ENCODE results near the gene PPP4R3A. TPM values are rescaled to one million over a fixed set of nuclear protein-coding genes. Genes with fewer than 3 reads are reported as not detected.

The PPP4R3A gene
- total RNA-seq, 1 experiment from 2014 or later = 74.4 TPM

DNA sequence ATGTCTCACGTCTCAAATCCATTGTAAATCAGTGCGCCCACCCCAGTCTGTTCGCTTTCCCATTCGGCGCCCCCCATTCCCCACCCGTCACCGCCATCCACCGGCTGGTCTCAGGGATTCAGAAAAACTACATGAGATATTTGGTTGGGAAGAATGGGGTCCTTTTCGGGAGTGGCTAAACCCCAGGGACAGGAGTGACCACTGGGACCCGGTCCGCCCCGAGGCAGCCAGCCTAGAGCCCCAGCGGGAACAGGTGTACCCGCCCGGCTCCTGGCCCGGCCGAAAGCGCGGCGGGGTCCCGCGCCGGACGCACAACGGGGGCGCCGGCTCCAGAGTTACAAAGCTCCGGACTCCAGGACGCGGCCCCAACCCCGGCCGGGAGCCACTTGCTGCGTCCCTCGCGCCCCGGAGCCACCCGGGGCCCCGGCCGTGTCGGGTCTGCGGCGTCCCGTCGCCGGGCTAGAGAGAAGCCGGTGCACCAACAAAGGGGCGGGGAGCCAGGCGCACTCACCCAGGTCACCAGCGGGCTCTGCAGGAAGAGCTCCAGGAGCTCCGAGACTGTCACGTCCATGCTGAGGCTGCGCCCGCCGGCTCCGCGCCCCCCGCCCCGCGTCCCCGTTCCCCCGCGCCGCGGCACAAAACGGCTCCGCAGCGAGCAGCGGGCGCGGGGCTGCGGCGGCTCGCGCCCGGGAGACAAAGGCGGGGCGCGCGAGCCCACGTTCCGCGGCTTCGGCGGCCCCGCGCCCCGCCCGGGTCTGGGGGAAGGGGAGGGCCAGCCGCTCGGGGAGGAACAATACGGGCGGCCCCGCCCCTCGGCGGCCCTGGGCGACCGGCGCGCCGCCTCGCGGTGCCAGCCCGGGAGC lies 92.8 kb downstream of the PPP4R3A start, which contains the start of gene CCDC88C:
Gene CCDC88C, minus strand, starts transcription at position 701 of the 863 bp plus-strand sequence. Its CDS starts 130 bp downstream, at position 571.
- Histone ChIP-seq H3K4me2 (ENCODE audit: low read length) (peak within 1 kb of the TSS; percentile 87), H3K36me3 (ENCODE audit: low read depth, low read length) (0 out of 2 replicates have a peak, but pooled peaks cover 4% of the 10 kb centered on the region), H4K20me1 (ENCODE audit: low read length) (no peaks in the 10 kb centered on the region), H3K9me3 (ENCODE audit: low read length) (no peaks in the 10 kb centered on the region), H3K27me3 (ENCODE audit: low read length) (no peaks in the 10 kb centered on the region), H3K9me2 (replicated peaks; ENCODE audit: low read length) (no peaks in the 10 kb centered on the region), H3F3A (ENCODE audit: low read length, unreplicated experiment) (no peaks in the 10 kb centered on the region), H3K79me2 (ENCODE audit: low read length) (peaks cover 47% of the 10 kb centered on the region), H3K4me3 (ENCODE audit: low read length) (peak within 1 kb of the TSS; percentile 85), H3K9ac (ENCODE audit: low read length) (peak within 1 kb of the TSS; percentile 61), H2AFZ (ENCODE audit: low read length) (peak within 1 kb of the TSS; percentile 79), H3K27ac (ENCODE audit: low read length) (peak within 1 kb of the TSS; percentile 42), H3K4me1 (ENCODE audit: insufficient read depth, low read length) (peaks cover 17% of the 10 kb centered on the region)
- peak; percentile 64 for ATAC-seq
- no TSS peak for BruUV-seq (replicated peaks)
- POLR2A ChIA-PET (ENCODE audit: unreplicated experiment) = interaction anchor here (0.6 kb wide), 1 partner anchor 22 kb away, joined by 4 read pairs; no protein-coding TSS in a partner anchor
- TF ChIP-seq, protein P1, sequence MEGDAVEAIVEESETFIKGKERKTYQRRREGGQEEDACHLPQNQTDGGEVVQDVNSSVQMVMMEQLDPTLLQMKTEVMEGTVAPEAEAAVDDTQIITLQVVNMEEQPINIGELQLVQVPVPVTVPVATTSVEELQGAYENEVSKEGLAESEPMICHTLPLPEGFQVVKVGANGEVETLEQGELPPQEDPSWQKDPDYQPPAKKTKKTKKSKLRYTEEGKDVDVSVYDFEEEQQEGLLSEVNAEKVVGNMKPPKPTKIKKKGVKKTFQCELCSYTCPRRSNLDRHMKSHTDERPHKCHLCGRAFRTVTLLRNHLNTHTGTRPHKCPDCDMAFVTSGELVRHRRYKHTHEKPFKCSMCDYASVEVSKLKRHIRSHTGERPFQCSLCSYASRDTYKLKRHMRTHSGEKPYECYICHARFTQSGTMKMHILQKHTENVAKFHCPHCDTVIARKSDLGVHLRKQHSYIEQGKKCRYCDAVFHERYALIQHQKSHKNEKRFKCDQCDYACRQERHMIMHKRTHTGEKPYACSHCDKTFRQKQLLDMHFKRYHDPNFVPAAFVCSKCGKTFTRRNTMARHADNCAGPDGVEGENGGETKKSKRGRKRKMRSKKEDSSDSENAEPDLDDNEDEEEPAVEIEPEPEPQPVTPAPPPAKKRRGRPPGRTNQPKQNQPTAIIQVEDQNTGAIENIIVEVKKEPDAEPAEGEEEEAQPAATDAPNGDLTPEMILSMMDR (conservative IDR thresholded peaks at IDR 0.05; ENCODE audit: low read depth, low read length) = 0 out of 2 replicates have a peak, but pooled peaks have one; percentile 10
- no peak for TF ChIP-seq EZH2phosphoT487 (IDR thresholded peaks at IDR 0.05; ENCODE audit: borderline replicate concordance, low read length)
- TF ChIP-seq EZH2 (IDR thresholded peaks at IDR 0.05; ENCODE audit: low read length, unreplicated experiment) = no peak
- intact Hi-C loops (cut with micrococcal nuclease) = no loop called here
- CTCF ChIA-PET = interaction anchor here (0.6 to 1.1 kb wide), 3 partner anchors 39 to 97 kb away, joined by 3 to 11 read pairs (median 3); no protein-coding TSS in a partner anchor
- peak; percentile 68 for DNase-seq

DNA sequence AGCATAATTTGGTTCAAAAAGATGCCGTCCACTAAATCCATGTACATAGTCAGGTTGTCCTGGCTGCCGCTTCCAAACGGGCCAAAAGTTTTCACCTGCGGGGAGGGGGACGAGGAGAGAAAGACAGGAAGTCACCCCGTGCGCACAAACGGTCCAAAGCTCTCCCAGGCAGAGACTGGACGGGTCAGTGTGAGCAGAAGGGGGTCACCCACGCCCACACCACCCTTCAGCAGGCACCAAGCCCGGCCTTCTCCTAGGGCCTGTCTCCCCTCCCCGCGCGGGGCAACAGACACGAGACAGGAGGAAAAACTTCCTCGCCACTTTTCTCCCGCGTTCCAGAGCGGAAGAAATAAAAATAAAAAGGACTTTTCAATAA lies 93.4 kb downstream of the PPP4R3A start:
- intact Hi-C loops (cut with micrococcal nuclease) = loop anchor here (1.0 kb wide), 1 partner anchor 38 kb away; no protein-coding TSS in a partner anchor
- Histone ChIP-seq H3K79me2 (ENCODE audit: low read length) (peaks cover 51% of the 10 kb centered on the region), H3K9ac (ENCODE audit: low read length) (peak overlapping the region; percentile 61), H4K20me1 (ENCODE audit: low read length) (no peaks in the 10 kb centered on the region), H2AFZ (ENCODE audit: low read length) (peak overlapping the region; percentile 72), H3K9me2 (replicated peaks; ENCODE audit: low read length) (no peaks in the 10 kb centered on the region), H3K4me3 (ENCODE audit: low read length) (peak overlapping the region; percentile 85), H3K9me3 (ENCODE audit: low read length) (no peaks in the 10 kb centered on the region), H3K36me3 (ENCODE audit: low read depth, low read length) (0 out of 2 replicates have a peak, but pooled peaks cover 4% of the 10 kb centered on the region), H3K27me3 (ENCODE audit: low read length) (no peaks in the 10 kb centered on the region), H3F3A (ENCODE audit: low read length, unreplicated experiment) (no peaks in the 10 kb centered on the region), H3K4me1 (ENCODE audit: insufficient read depth, low read length) (peaks cover 17% of the 10 kb centered on the region), H3K4me2 (ENCODE audit: low read length) (peak overlapping the region; percentile 87), H3K27ac (ENCODE audit: low read length) (peak overlapping the region; percentile 42)
- POLR2A ChIA-PET (ENCODE audit: unreplicated experiment) = no interaction called here
- CTCF ChIA-PET = interaction anchor here (0.6 kb wide), 1 partner anchor 39 kb away, joined by 3 read pairs; no protein-coding TSS in a partner anchor
- ATAC-seq (peak; percentile 6), DNase-seq (peak; percentile 28)
- TF ChIP-seq EZH2phosphoT487 (IDR thresholded peaks at IDR 0.05; ENCODE audit: borderline replicate concordance, low read length) (no peak), EZH2 (IDR thresholded peaks at IDR 0.05; ENCODE audit: low read length, unreplicated experiment) (no peak)
- TF ChIP-seq, protein P1 (conservative IDR thresholded peaks at IDR 0.05; ENCODE audit: low read depth, low read length) = no peak
- no TSS peak for BruUV-seq (replicated peaks)

All from PC-3 (cell line).